Fibroblast of pulmonary artery (primary cell): ENCODE measurements around the gene FBP1.
"Not testable (repeated sequence)": the region's sequence is repeated elsewhere in the genome, so short reads cannot be mapped to it uniquely, and the experiment has no call there.

Source experiments
- DNase-seq: peaks from one replicate; pipeline ENCODE4 v3.0.0-alpha.2; 2010; ENCODE audit warnings: low read depth
- H3K4me3 ChIP-seq: replicated peaks from 2 replicates; pipeline ENCODE4 v1.5.1; 2011; ENCODE audit warnings: low read depth, mild to moderate bottlenecking, control low read depth, low read length, moderate library complexity
- CTCF ChIP-seq: IDR thresholded peaks from 2 replicates; pipeline ENCODE4 v1.5.1; 2011; ENCODE audit warnings: mild to moderate bottlenecking, control low read depth, low read length, inconsistent platforms; ENCODE audit errors: missing control alignments

The FBP1 gene

GRCh38 chr9:94566550-94566949, 72.8 kb downstream of the FBP1 start:
- no peak overlapping the region for H3K4me3 ChIP-seq
- DNase-seq, result no peak
- TF ChIP-seq CTCF, result no peak

- H3K4me3 ChIP-seq, DNase-seq: not testable (repeated sequence)
These were observed 75.0 kb downstream of the FBP1 start for GRCh38 chr9:94564279-94564678.

- TF ChIP-seq CTCF, result no peak
- no peak for DNase-seq
- no peak overlapping the region for H3K4me3 ChIP-seq
These were observed 75.8 kb downstream of the FBP1 start for GRCh38 chr9:94563548-94563947.

GRCh38 chr9:94560237-94560636, 79.1 kb downstream of the FBP1 start:
- no peak overlapping the region for H3K4me3 ChIP-seq
- no peak for TF ChIP-seq CTCF
- no peak for DNase-seq

GRCh38 chr9:94557376-94557775, 81.9 kb downstream of the FBP1 start:
- no peak for TF ChIP-seq CTCF
- DNase-seq, result no peak
- no peak overlapping the region for H3K4me3 ChIP-seq

GRCh38 chr9:94554439-94555331, 84.6 kb downstream of the FBP1 start, which contains the start of gene PCAT7:
PCAT7 (plus strand) TSS chr9:94555083.
- peak; percentile 37 for TF ChIP-seq CTCF
- peak; percentile 53 for DNase-seq
- H3K4me3 ChIP-seq, result peak within 1 kb of the TSS; percentile 25

- TF ChIP-seq CTCF, result no peak
- H3K4me3 ChIP-seq, result no peak overlapping the region
- no peak for DNase-seq
These were observed 85.3 kb downstream of the FBP1 start for GRCh38 chr9:94554078-94554438.
